Activated CD8-positive, alpha-beta memory T cell treated with anti-CD3 and anti-CD28 coated beads for 36 hours (primary cell): ENCODE results near the gene SARNP. TPM values are rescaled to one million over a fixed set of nuclear protein-coding genes. Genes with fewer than 3 reads are reported as not detected.
"Not testable (repeated sequence)": the region's sequence is repeated elsewhere in the genome, so short reads cannot be mapped to it uniquely, and the experiment has no call there.

Experiments used
- CTCF ChIA-PET: fragments of 350-600 bp; sonication (Branson Sonifier 250); formaldehyde crosslinking; loops from one replicate; lab custom pipeline; 2021; ENCODE audit warnings: antibody characterized with exemption; lab: Charles Lee
- POLR2A ChIA-PET: fragments of 350-600 bp; sonication (Branson Sonifier 250); formaldehyde crosslinking; loops from one replicate; lab custom pipeline; 2021; ENCODE audit warnings: antibody characterized with exemption; lab: Charles Lee
- total RNA-seq, 2 experiments: library from RNA; stranded (reverse); gene quantifications; one replicate each; pipeline ENCODE4 v1.2.3, GENCODE V29; 2021

Gene SARNP
- total RNA-seq, 2 experiments from 2014 or later, result 92.5 to 94.3 TPM

DNA sequence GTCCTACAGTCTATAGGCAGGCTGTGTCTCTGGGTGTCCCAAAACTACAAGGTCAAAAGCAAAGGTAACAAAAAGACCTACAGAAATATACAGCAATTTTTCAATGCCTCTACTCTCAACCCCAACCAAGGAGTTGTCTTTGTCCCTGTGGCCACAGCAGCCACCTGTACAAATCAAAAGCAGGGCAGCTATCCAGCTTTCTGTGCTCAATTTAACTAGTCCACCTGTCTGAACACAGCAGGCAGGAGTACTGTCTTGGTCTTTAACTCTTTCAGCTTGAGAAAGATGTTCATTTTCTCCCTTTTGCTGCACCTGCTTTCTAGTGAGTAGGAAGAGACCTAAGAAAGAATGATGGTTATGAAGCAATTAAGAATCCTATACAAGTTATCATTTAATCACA lies 54.9 kb downstream of the SARNP start:
- ChIA-PET CTCF (no interaction called here), POLR2A (interaction anchor here (0.6 kb wide), 1 partner anchor 1570 kb away, joined by 4 read pairs; no protein-coding TSS in a partner anchor)

- ChIA-PET POLR2A (no interaction called here), CTCF (interaction anchor here (1.2 to 1.3 kb wide), 2 partner anchors 16 to 87 kb away, joined by 3 read pairs; no protein-coding TSS in a partner anchor)
Measured at GRCh38 chr12:55760663-55761062, 56.9 kb downstream of the SARNP start.

DNA sequence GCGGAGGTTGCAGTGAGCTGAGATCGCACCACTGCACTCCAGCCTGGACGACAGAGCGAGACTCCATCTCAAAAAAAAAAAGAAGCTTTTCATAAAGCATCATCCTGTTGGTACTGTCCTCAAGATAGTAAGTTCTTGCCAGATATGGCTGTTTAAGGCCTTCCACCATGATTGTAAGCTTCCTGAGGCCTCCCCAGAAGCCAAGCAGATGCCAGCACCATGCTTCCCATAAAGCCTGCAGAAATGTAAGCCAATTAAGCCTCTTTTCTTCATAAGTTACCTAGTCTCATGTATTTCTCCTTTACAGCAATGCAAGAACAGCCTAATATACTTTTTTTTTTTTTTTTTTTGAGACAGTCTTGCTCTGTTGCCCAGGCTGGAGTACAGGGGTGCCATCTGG lies 58.9 kb downstream of the SARNP start:
- CTCF ChIA-PET, result interaction anchor here (1.3 kb wide), 1 partner anchor 15 kb away, joined by 3 read pairs; no protein-coding TSS in a partner anchor
- POLR2A ChIA-PET, result not testable (repeated sequence)

DNA sequence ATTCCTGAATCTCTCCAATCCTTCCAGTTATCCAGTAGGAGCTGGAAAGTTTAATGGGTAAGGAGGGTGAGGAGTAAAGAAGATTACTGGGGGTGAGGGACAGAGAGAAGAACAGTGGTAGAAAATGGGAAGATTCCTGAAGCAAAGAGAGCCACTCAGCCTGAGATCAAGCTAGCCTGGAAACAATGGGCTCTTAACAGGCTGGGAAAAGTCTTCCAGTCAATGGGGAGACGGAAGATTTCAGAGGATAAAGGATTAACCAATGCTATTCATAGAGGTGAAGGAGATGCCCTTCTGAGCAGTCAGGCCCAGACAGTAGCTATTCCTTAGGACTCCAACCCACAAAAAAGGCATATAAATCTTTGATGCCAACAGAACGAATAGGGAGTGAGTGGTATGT lies 59.8 kb downstream of the SARNP start:
- POLR2A ChIA-PET, result interaction anchor here (0.6 kb wide), 1 partner anchor 347 kb away, joined by 3 read pairs; the partner anchor contains the start of gene PA2G4
- CTCF ChIA-PET, result interaction anchor here (1.1 to 1.3 kb wide), 2 partner anchors 14 to 31 kb away, joined by 3 read pairs; no protein-coding TSS in a partner anchor

GRCh38 chr12:55755246-55755645 lies 62.3 kb downstream of the SARNP start:
- CTCF ChIA-PET, result interaction anchor here (0.6 to 2.8 kb wide), 4 partner anchors 8 to 371 kb away, joined by 3 to 19 read pairs (median 4); no protein-coding TSS in a partner anchor
- POLR2A ChIA-PET, result no interaction called here

GRCh38 chr12:55748230-55748993 lies 69.1 kb downstream of the SARNP start:
- ChIA-PET POLR2A (no interaction called here), CTCF (interaction anchor here (2.4 to 2.5 kb wide), 2 partner anchors 10 to 48 kb away, joined by 8 to 10 read pairs; no protein-coding TSS in a partner anchor)

DNA sequence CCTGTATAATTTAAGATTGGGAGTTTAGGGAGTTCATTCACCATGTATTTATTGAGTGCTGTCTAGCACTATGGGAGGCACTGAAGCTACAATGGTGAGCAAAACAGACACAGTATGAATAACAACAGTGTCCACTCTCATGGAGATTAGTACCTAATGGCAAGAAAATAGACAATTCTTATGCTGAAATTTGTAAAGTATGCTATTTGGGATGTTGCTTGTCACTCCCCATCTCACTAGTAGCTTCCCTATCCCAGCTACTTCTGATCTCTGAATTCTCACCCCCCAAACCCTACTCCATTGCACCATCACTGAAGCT lies 70.7 kb downstream of the SARNP start:
- CTCF ChIA-PET, result interaction anchor here (0.5 to 2.5 kb wide), 6 partner anchors 8 to 1492 kb away, joined by 3 to 10 read pairs (median 4); no protein-coding TSS in a partner anchor
- POLR2A ChIA-PET, result interaction anchor here (0.7 to 1.4 kb wide), 2 partner anchors 9 to 17 kb away, joined by 3 to 13 read pairs; no protein-coding TSS in a partner anchor

DNA sequence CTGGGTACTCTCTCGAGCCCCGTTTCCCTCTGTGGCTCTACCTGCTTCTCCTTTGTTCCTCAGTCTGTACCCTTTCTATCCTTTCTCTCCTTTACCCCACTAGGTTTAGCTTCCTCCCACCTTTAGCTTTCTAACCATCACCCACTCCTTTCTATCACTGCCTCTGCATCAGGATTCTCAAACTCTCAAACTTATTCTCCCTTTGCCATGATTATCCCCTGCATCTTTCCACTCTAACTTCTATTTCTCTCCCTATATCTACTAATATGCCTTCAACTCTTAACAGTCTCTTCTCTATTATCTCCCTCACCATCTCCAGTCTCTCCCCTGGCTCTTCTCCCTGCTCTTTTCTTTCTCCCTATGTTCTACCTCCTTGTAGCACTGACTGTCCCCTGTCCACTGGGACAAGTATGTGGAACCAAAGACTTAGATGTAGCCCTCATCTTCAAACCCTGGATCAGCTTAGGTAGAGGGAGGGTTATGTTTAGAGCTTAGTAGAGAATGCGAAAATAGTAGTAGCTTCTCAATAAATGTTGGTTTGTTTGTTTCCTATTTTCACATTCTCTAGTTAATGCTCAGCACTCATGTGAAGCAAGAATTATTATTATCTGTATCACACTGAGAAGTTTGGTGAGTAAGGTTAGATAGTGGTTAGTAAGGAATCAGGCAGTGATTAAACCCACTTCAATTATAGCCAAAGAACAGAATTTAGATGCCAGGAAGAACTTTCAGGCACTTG lies 71.2 kb downstream of the SARNP start:
- CTCF ChIA-PET, result interaction anchor here (0.7 to 2.5 kb wide), 4 partner anchors 10 to 1493 kb away, joined by 3 to 10 read pairs (median 4); partner anchors contain the start of gene CD63
- POLR2A ChIA-PET, result interaction anchor here (0.7 to 1.4 kb wide), 2 partner anchors 9 to 16 kb away, joined by 3 to 13 read pairs; no protein-coding TSS in a partner anchor

GRCh38 chr12:55745361-55746173 lies 72.0 kb downstream of the SARNP start:
- POLR2A ChIA-PET, result interaction anchor here (0.6 kb wide), 1 partner anchor 180 kb away, joined by 3 read pairs; no protein-coding TSS in a partner anchor
- CTCF ChIA-PET, result interaction anchor here (0.5 to 1.3 kb wide), 3 partner anchors 7 to 59 kb away, joined by 4 to 7 read pairs (median 6); partner anchors contain the start of gene CD63

- ChIA-PET CTCF (interaction anchor here (0.5 to 1.3 kb wide), 7 partner anchors 9 to 182 kb away, joined by 3 to 7 read pairs (median 3); no protein-coding TSS in a partner anchor), POLR2A (interaction anchor here (0.6 to 1.3 kb wide), 5 partner anchors 9 to 360 kb away, joined by 3 to 8 read pairs (median 4); partner anchors contain the start of genes ORMDL2, PA2G4 and SARNP)
Measured at GRCh38 chr12:55744340-55745030, 73.0 kb downstream of the SARNP start.

DNA sequence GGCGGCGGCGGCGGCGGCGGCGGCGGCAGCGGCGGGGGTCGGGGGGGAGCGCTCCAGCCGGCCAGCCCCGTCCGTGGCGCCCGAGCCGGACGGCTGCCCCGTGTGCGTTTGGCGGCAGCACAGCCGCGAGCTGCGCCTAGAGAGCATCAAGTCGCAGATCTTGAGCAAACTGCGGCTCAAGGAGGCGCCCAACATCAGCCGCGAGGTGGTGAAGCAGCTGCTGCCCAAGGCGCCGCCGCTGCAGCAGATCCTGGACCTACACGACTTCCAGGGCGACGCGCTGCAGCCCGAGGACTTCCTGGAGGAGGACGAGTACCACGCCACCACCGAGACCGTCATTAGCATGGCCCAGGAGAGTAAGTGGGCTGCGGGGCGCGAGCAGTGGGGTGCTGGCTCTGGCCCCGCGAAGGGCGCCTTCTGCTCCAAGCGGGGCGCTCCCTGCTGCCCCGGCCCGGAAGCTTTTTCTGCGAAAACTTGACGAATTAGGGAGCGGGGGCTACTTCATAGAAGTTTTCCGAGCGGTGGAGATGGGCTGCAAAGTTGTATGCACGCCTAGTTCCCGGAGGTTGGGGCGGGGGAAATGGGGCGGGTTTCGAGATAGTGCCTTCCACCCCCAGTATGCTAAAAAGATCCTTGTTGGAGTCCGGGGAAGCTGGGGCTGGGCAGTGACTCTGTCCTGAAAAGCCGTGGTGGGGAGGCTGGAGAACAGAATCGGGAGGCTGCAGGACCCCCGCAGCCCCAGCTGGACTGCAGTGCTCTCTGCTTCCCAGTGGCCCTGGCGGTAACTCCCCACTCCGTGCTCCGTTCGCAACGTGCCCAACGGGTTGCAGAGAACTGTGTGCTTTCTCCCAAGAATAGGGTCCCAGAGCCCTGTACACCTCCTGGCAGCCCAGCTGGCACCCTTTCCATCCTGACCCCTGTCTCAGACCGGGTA lies 73.9 kb downstream of the SARNP start:
- ChIA-PET CTCF (interaction anchor here (0.9 to 1.3 kb wide), 7 partner anchors 9 to 185 kb away, joined by 3 to 6 read pairs (median 3); no protein-coding TSS in a partner anchor), POLR2A (interaction anchor here (0.6 to 1.3 kb wide), 4 partner anchors 10 to 81 kb away, joined by 3 to 8 read pairs (median 4); partner anchors contain the start of genes ORMDL2 and SARNP)

DNA sequence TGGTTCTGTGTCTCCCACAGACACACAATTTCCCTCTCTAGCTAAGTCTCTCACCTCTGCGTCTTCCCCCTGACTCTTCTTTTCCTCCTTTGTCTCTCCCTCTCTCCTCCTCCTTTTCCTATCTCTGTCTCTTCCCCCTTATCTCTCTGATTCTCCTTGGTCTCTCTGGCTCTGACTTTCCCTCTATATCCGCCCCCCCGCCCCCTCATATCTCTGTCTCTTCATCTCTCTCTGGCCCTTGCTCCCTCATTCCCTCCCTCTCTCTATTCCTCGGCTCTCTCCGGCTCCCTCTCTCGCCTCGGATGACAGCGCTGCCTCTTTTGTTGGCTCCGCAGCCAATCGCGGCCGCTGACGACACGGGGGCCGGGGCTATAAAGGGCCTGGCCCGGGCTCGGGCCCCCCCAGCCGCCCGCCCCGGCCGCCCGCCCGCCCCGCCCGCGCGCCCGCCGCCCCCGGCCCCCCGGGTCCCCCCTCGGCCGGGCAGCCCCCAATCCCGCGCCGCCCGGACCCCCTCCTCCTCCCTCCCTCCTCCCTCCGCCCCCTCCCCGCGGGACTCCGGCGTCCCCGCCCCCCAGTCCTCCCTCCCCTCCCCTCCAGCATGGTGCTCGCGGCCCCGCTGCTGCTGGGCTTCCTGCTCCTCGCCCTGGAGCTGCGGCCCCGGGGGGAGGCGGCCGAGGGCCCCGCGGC lies 74.7 kb downstream of the SARNP start, which contains the start of gene GDF11:
GDF11 (plus strand) TSS at position 404 of the 687 bp plus-strand sequence; CDS start at position 599, 195 bp downstream.
- POLR2A ChIA-PET, result interaction anchor here (0.9 to 1.3 kb wide), 3 partner anchors 14 to 82 kb away, joined by 3 to 5 read pairs (median 4); partner anchors contain the start of genes CD63, ORMDL2 and SARNP
- CTCF ChIA-PET, result interaction anchor here (0.9 to 1.3 kb wide), 4 partner anchors 13 to 197 kb away, joined by 3 to 4 read pairs (median 3); no protein-coding TSS in a partner anchor

DNA sequence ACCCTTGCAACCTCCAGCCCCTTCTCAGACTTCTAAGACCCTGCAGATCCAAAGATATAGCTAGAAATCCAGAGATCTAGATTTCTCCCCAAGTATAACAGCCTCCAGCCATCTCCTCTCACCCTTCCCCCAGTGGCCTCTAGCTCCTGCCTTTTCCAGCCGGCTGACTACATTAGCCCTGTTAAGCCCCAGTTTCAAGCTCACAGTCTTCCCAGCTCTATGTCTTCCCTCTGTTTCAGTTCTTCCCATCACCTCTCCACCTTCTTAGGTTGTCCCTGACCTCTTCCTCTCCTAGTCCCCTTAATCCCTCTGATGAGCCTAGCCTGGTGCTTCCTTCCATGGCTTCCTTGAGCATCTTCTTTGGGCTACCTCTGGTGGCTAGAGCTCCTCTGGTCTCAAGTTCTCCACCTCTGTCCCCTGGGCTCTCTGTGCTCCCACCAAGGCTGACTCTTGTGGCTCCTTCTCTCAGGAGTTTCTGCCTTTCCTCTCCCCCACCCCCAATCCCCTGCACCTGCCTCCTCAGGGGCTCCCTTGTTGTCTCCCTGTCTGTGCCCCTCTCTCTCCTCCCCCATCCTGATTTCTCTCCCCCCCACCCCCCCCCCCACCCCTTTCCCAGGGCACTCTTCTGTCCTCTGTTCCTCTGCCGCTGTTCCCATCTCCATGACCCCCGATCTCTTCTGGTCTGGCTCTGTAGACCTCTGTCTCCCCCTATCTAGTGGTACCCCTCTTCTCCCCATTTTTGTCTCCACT lies 75.4 kb downstream of the SARNP start:
- ChIA-PET POLR2A (interaction anchor here (0.9 kb wide), 1 partner anchor 13 kb away, joined by 3 read pairs; the partner anchor contains the start of gene CD63), CTCF (interaction anchor here (0.9 to 1.0 kb wide), 2 partner anchors 194 to 198 kb away, joined by 3 read pairs; no protein-coding TSS in a partner anchor)

- POLR2A ChIA-PET, result interaction anchor here (2.0 kb wide), 1 partner anchor 9 kb away, joined by 8 read pairs; no protein-coding TSS in a partner anchor
- CTCF ChIA-PET, result interaction anchor here (0.7 to 4.0 kb wide), 24 partner anchors 9 to 450 kb away, joined by 3 to 38 read pairs (median 4); partner anchors contain the start of genes BLOC1S1, CD63, DGKA and IKZF4
Measured at GRCh38 chr12:55739025-55739378, 78.5 kb downstream of the SARNP start.
